Keratinocyte (primary cell): Measurements from ENCODE around the gene ZNF169. TPM values are rescaled to one million over a fixed set of nuclear protein-coding genes. Genes with fewer than 3 reads are reported as not detected.
"Not testable (repeated sequence)": the region's sequence is repeated elsewhere in the genome, so short reads cannot be mapped to it uniquely, and the experiment has no call there.

ENCODE experiments used
- DNase-seq: peaks from one replicate; pipeline ENCODE4 v3.0.0-alpha.2; 2011; ENCODE audit warnings: low read depth, missing footprints, low spot score
- FAIRE-seq: peaks from 2 replicates; lab custom pipeline; 2011; peaks lifted over from hg19 to GRCh38; lab: Jason Lieb, UNC
- H2AFZ ChIP-seq: 2 replicates; pipeline ENCODE4 v1.6.0; 2012; ENCODE audit warnings: low read length, control low read depth, inconsistent platforms; ENCODE audit not compliant: control insufficient read depth
- H3K27ac ChIP-seq: 2 replicates; pipeline ENCODE4 v1.5.1; 2011; ENCODE audit warnings: low read length; ENCODE audit not compliant: control insufficient read depth, insufficient read depth
- H3K27me3 ChIP-seq: 3 replicates; pipeline ENCODE4 v1.6.0; 2011; ENCODE audit warnings: low read length; ENCODE audit not compliant: control insufficient read depth, insufficient read depth; ENCODE audit errors: extremely low read depth
- H3K36me3 ChIP-seq, 2 experiments: 2 replicates in 1 of 2; 3 replicates in 1 of 2; pipeline ENCODE4 v1.5.1; 2011; ENCODE audit warnings: low read length in 2 of 2, mild to moderate bottlenecking in 1 of 2; ENCODE audit not compliant: control insufficient read depth in 2 of 2, insufficient read depth in 2 of 2; ENCODE audit errors: extremely low read depth in 1 of 2
- H3K4me1 ChIP-seq: 3 replicates; pipeline ENCODE4 v1.5.1; 2011; ENCODE audit warnings: low read length; ENCODE audit not compliant: control insufficient read depth, insufficient read depth; ENCODE audit errors: extremely low read depth
- H3K4me2 ChIP-seq: 3 replicates; pipeline ENCODE4 v1.6.0; 2011; ENCODE audit warnings: low read depth, low read length; ENCODE audit not compliant: control insufficient read depth, insufficient read depth; ENCODE audit errors: extremely low read depth
- H3K4me3 ChIP-seq, 3 experiments: fragments of 200-600 bp in 1 of 3; sonication (generic) in 1 of 3; 2 replicates in 2 of 3; 3 replicates in 1 of 3; pipeline ENCODE4 v1.5.1; 2011 to 2016; ENCODE audit warnings: low read length in 3 of 3, mild to moderate bottlenecking in 3 of 3, control low read depth in 2 of 3, inconsistent platforms in 1 of 3, low read depth in 1 of 3, mixed read lengths in 1 of 3, mixed run types in 1 of 3, moderate library complexity in 1 of 3; ENCODE audit not compliant: control insufficient read depth in 2 of 3, insufficient read depth in 2 of 3; ENCODE audit errors: extremely low read depth in 1 of 3
- H3K79me2 ChIP-seq: 2 replicates; pipeline ENCODE4 v1.6.0; 2012; ENCODE audit warnings: low read length; ENCODE audit not compliant: control insufficient read depth, insufficient read depth
- H3K9ac ChIP-seq: 3 replicates; pipeline ENCODE4 v1.6.0; 2011; ENCODE audit warnings: low read length; ENCODE audit not compliant: control insufficient read depth, insufficient read depth; ENCODE audit errors: extremely low read depth
- H3K9me1 ChIP-seq: 3 replicates; pipeline ENCODE4 v1.6.0; 2011; ENCODE audit warnings: low read length; ENCODE audit not compliant: control insufficient read depth, insufficient read depth; ENCODE audit errors: extremely low read depth
- H3K9me3 ChIP-seq: 2 replicates; pipeline ENCODE4 v1.5.1; 2012; ENCODE audit warnings: low read depth, low read length; ENCODE audit not compliant: control insufficient read depth
- H4K20me1 ChIP-seq: 3 replicates; pipeline ENCODE4 v1.6.0; 2011; ENCODE audit warnings: low read length; ENCODE audit not compliant: control insufficient read depth, insufficient read depth; ENCODE audit errors: extremely low read depth
- EZH2 ChIP-seq: IDR thresholded peaks from one replicate; pipeline ENCODE4 v1.6.1; 2012; ENCODE audit warnings: inconsistent platforms, mild to moderate bottlenecking, low read length, moderate library complexity
- dilution Hi-C: fragments of 300-500 bp; cut with MboI; formaldehyde crosslinking; loops from one replicate; pipeline ENCODE4 v1.7.0; 2020; ENCODE audit warnings: low sequenced_read_pairs; ENCODE audit not compliant: extremely low pct_ligation_motif_present
- polyA plus RNA-seq, 5 experiments: library from polyadenylated mRNA; depleted of rRNA in 3 of 5; stranded (reverse) in 3 of 5; stranded (forward) in 1 of 5; unstranded in 1 of 5; fragments of >200 nt; gene quantifications; 1 replicate in 1 of 5; 2 replicates in 3 of 5; 3 replicates in 1 of 5; pipeline versions ENCODE4 v1.2.1 to v1.2.3, GENCODE V29; 2011 to 2012; ENCODE audit warnings: missing spikeins in 2 of 5, low read depth in 1 of 5, low replicate concordance in 1 of 5
- TF ChIP-seq, protein P1 (sequence below), 3 experiments: IDR thresholded peaks in 1 of 3; conservative IDR thresholded peaks in 1 of 3; optimal IDR thresholded peaks in 1 of 3; 2 replicates in 2 of 3; 3 replicates in 1 of 3; pipeline versions ENCODE3 to v1.5.1; 2011; ENCODE audit warnings: low read length in 3 of 3, mild to moderate bottlenecking in 3 of 3, moderate library complexity in 2 of 3, control low read depth in 1 of 3, inconsistent platforms in 1 of 3; ENCODE audit not compliant: insufficient read depth in 2 of 3; ENCODE audit errors: extremely low read depth in 1 of 3

Gene ZNF169
- polyA plus RNA-seq, 1 donor (not counting 4 experiments of a cell fraction or from before 2014, with no cell fraction given): 3.7 TPM

DNA sequence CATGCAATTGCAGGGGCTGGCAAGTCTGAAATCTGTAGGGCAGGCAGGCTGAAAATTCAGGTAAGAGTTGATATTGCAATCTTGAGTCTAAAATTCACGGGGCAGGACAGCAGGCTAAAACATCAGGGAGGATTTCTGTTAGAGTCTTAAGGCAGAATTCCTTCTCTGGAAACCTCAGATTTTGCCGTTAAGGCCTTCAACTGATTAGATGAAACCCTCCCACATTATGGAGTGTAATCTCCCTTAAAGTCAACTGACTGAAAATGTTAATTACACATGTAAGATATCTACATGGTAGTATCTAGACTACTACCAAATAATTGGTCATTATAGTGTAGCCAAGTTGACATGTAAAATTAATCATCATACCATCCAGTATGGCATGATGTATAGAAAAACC lies 3.1 kb upstream of the ZNF169 start:
- no peaks in the 10 kb centered on the region for H3K9me1 ChIP-seq
- no peak for FAIRE-seq
- no peaks in the 10 kb centered on the region for H3K27me3 ChIP-seq
- H3K4me3 ChIP-seq: no peak overlapping the region
- H3K27ac ChIP-seq: no peak overlapping the region
- H3K9me3 ChIP-seq: no peaks in the 10 kb centered on the region
- H2AFZ ChIP-seq: no peak overlapping the region
- DNase-seq: no peak
- no peaks in the 10 kb centered on the region for H3K4me1 ChIP-seq
- dilution Hi-C loops: no loop called here
- no peak overlapping the region for H3K9ac ChIP-seq
- no peaks in the 10 kb centered on the region for H4K20me1 ChIP-seq
- H3K36me3 ChIP-seq: no peaks in the 10 kb centered on the region
- peaks cover 13% of the 10 kb centered on the region for H3K79me2 ChIP-seq
- no peak overlapping the region for H3K4me2 ChIP-seq
- TF ChIP-seq, protein P1, sequence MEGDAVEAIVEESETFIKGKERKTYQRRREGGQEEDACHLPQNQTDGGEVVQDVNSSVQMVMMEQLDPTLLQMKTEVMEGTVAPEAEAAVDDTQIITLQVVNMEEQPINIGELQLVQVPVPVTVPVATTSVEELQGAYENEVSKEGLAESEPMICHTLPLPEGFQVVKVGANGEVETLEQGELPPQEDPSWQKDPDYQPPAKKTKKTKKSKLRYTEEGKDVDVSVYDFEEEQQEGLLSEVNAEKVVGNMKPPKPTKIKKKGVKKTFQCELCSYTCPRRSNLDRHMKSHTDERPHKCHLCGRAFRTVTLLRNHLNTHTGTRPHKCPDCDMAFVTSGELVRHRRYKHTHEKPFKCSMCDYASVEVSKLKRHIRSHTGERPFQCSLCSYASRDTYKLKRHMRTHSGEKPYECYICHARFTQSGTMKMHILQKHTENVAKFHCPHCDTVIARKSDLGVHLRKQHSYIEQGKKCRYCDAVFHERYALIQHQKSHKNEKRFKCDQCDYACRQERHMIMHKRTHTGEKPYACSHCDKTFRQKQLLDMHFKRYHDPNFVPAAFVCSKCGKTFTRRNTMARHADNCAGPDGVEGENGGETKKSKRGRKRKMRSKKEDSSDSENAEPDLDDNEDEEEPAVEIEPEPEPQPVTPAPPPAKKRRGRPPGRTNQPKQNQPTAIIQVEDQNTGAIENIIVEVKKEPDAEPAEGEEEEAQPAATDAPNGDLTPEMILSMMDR (optimal IDR thresholded peaks at IDR 0.05 in 1 of 3, IDR thresholded peaks at IDR 0.05 in 1 of 3, conservative IDR thresholded peaks at IDR 0.05 in 1 of 3; ENCODE audit: extremely low read depth in 1 of 3, insufficient read depth in 2 of 3, low read length in 3 of 3): no peak
- TF ChIP-seq EZH2: no peak

DNA sequence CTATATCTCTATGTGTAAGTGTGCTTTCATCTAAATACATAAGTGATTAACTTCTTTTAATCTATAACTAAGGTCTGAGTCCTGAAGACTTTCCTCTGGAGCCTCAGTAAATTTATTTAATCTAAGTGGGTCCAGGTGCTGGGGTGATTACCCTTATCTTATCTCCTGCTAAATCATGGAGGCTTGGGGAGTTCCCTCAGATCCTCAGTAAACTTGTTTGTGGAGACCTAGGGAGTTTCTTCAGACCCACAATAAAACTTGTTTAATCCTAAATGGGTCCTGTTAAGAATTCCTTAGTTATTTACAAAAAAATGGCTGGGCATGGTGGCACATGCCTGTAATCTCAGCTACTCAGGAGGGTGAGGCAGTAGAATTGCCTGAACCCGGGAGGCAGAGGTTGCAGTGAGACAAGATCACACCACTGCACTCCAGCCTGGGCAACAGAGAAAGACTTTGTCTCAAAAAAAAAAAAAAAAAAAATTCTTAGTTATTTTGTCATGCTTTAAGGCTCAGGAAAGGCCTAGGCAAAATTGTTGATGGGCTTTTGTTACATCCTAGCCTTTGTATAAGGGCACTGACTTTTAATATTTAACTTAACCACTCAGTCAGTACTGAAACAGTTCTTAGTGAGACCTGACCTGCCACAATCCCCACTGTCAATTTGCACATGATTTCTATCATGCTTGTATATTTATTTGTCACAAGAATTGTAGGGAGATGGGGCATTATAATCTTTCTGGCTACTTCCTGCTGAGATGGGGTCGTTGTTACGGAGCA lies 6.7 kb downstream of the ZNF169 start:
- FAIRE-seq, H3K4me2 ChIP-seq, H3K9me1 ChIP-seq, H3K9me3 ChIP-seq, H3K9ac ChIP-seq, H3K79me2 ChIP-seq, H3K27me3 ChIP-seq, H3K4me1 ChIP-seq, H4K20me1 ChIP-seq, dilution Hi-C loops, H2AFZ ChIP-seq, H3K4me3 ChIP-seq, H3K36me3 ChIP-seq, DNase-seq, H3K27ac ChIP-seq: not testable (repeated sequence)

DNA sequence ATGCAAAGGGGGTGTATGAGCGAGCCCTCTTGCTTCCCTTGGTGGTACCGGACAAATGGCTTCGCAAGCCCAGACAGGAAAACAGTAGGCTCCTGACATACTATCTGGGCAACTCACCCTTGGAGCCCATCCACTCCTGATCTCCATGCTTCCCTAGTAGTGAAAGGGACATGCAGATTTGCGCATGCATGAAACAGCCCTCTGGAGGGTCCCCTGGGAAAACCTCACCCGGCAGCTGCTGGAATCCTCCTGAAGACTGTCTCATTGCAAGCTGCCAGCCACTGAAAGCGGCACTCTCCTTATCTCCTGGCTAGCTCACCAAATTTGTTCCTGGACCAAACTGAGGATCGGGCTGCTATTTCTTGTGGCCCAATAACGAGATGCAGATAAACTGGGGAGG lies 10.2 kb downstream of the ZNF169 start:
- H2AFZ ChIP-seq: no peak overlapping the region

More for the DNA sequence above, 10.2 kb downstream of the ZNF169 start:
- Histone ChIP-seq H3K4me2 (no peak overlapping the region), H3K9me1 (no peaks in the 10 kb centered on the region), H3K4me3 (no peak overlapping the region), H3K9ac (no peak overlapping the region), H4K20me1 (no peaks in the 10 kb centered on the region), H3K27me3 (no peaks in the 10 kb centered on the region), H3K27ac (no peak overlapping the region), H3K79me2 (peaks cover 8% of the 10 kb centered on the region), H3K9me3 (no peaks in the 10 kb centered on the region), H3K36me3 (no peaks in the 10 kb centered on the region), H3K4me1 (peaks cover 4% of the 10 kb centered on the region)
- dilution Hi-C loops: no loop called here
- DNase-seq (no peak), FAIRE-seq (no peak)
- TF ChIP-seq, protein P1 (optimal IDR thresholded peaks at IDR 0.05 in 1 of 3, IDR thresholded peaks at IDR 0.05 in 1 of 3, conservative IDR thresholded peaks at IDR 0.05 in 1 of 3; ENCODE audit: extremely low read depth in 1 of 3, insufficient read depth in 2 of 3, low read length in 3 of 3): no peak
- TF ChIP-seq EZH2: no peak
